ENCODE data around the gene PIK3IP1.

PIK3IP1 gene, protein sequence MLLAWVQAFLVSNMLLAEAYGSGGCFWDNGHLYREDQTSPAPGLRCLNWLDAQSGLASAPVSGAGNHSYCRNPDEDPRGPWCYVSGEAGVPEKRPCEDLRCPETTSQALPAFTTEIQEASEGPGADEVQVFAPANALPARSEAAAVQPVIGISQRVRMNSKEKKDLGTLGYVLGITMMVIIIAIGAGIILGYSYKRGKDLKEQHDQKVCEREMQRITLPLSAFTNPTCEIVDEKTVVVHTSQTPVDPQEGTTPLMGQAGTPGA

DNA sequence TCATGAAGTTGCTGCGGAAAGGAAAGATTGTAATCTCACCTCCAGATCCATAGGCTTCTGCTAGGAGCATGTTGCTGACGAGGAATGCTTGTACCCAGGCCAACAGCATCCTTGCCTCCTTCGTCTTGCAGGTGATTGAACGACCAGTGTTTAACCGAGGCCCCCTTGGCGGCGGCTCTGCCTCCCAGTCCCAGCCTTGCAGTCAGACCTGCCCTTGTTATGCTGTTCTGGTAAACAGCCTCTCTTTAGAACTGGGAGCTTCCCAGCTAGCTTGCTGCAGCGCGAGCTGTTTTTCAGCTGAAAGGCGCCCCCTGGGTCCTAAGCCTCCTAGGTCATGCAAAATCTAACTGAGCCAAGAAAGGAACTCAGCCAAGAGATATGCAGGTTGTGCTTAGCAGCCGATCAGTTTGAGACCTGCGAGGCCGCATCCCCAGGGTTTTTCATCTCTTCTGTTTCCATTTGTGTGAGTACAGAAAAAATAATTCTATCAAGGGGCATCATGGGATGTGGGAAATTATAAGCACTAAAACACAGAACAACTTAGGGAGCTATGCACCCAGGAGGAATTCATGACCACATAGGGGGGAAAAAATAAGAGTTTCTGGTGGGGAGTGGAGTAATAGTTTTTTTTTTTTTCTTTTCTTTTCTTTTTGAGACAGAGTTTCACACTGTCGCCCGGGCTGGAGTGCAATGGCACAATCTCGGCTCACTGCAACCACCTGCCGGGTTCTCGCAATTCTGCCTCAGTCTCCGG, at the start of gene PIK3IP1:
Gene PIK3IP1, minus strand, starts transcription at position 253 of the 754 bp plus-strand sequence. Its CDS starts 144 bp downstream, at position 109.
- Histone ChIP-seq H3K9ac (ENCODE audit: low read length) (peak within 1 kb of the TSS; percentile 39), H3K4me1 (ENCODE audit: control insufficient read depth, insufficient read depth, low read length) (peaks cover 4% of the 10 kb centered on the region; the same call in 1 of the 2 replicates), H3K9me3 (ENCODE audit: control insufficient read depth, insufficient read depth, low read depth, low read length) (no peaks in the 10 kb centered on the region), H3K36me3 (ENCODE audit: control insufficient read depth, insufficient read depth, low read length) (no peaks in the 10 kb centered on the region), H3K4me3 (ENCODE audit: low read depth, low read length) (peak within 1 kb of the TSS; percentile 63), H3K27me3 (ENCODE audit: control insufficient read depth, insufficient read depth, low read length) (peaks cover 24% of the 10 kb centered on the region), H3K27ac (ENCODE audit: low read depth, low read length) (no peak within 1 kb of the TSS)

- no peak overlapping the region for H3K27ac ChIP-seq (ENCODE audit: low read depth, low read length)
- peaks cover 41% of the 10 kb centered on the region for H3K4me1 ChIP-seq (ENCODE audit: control insufficient read depth, insufficient read depth, low read length)
- no peak overlapping the region for H3K9ac ChIP-seq (ENCODE audit: low read length)
- H3K27me3 ChIP-seq (ENCODE audit: control insufficient read depth, insufficient read depth, low read length): no peaks in the 10 kb centered on the region
- no peaks in the 10 kb centered on the region for H3K9me3 ChIP-seq (ENCODE audit: control insufficient read depth, insufficient read depth, low read depth, low read length)
- H3K4me3 ChIP-seq (ENCODE audit: low read depth, low read length): no peak overlapping the region
- peaks cover 65% of the 10 kb centered on the region for H3K36me3 ChIP-seq (ENCODE audit: control insufficient read depth, insufficient read depth, low read length)
Observed at GRCh38 chr22:31341386-31342088, 49.2 kb upstream of the PIK3IP1 start.

DNA sequence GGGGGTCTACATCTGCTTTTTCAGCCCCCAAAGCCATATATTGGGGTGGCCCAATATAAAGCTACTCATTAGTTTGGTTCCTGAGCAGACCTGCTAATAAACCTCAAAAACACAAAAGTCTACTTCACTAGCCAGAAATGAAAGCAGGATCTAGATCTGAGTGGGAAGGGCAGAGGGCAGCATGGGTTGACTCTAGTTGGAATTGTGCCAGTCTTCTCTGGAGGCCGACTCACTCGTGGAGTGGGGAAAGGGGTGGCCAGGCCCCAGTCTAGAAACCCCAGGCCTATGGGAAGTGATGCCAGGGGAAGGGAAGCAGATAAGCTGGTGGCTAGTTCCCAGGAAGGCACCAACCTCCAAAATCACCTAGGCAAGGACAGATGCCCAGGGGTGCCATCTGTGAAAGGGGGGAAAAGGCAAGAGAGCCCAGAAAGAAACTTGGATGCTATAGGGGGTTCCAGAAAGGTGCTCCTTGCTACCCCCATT, 48.5 kb upstream of the PIK3IP1 start:
- H3K4me3 ChIP-seq (ENCODE audit: low read depth, low read length): no peak overlapping the region
- H3K27me3 ChIP-seq (ENCODE audit: control insufficient read depth, insufficient read depth, low read length): no peaks in the 10 kb centered on the region
- no peaks in the 10 kb centered on the region for H3K9me3 ChIP-seq (ENCODE audit: control insufficient read depth, insufficient read depth, low read depth, low read length)
- peaks cover 70% of the 10 kb centered on the region for H3K36me3 ChIP-seq (ENCODE audit: control insufficient read depth, insufficient read depth, low read length)
- no peak overlapping the region for H3K27ac ChIP-seq (ENCODE audit: low read depth, low read length)
- H3K4me1 ChIP-seq (ENCODE audit: control insufficient read depth, insufficient read depth, low read length): peaks cover 41% of the 10 kb centered on the region
- H3K9ac ChIP-seq (ENCODE audit: low read length): no peak overlapping the region

DNA sequence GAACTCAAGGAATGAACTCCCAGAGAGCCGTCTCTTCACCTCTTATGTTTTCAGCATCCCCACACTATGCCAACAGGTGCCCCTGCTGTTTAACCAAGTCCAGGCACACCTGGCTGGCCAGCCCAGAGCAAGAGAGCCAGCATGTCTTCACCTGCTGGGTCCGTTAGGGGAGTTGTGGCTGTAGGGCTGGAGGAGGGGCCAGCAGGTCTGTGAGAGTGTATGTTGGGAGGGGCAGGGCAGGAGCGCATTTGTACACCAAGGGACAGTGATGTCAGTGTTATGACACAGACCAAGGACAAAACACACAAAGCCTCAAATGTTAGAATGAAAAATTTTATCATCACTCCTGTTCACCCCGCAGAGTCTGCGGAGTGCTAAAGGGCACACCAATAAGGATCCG, 48.1 kb upstream of the PIK3IP1 start:
- peaks cover 74% of the 10 kb centered on the region for H3K36me3 ChIP-seq (ENCODE audit: control insufficient read depth, insufficient read depth, low read length)

DNA sequence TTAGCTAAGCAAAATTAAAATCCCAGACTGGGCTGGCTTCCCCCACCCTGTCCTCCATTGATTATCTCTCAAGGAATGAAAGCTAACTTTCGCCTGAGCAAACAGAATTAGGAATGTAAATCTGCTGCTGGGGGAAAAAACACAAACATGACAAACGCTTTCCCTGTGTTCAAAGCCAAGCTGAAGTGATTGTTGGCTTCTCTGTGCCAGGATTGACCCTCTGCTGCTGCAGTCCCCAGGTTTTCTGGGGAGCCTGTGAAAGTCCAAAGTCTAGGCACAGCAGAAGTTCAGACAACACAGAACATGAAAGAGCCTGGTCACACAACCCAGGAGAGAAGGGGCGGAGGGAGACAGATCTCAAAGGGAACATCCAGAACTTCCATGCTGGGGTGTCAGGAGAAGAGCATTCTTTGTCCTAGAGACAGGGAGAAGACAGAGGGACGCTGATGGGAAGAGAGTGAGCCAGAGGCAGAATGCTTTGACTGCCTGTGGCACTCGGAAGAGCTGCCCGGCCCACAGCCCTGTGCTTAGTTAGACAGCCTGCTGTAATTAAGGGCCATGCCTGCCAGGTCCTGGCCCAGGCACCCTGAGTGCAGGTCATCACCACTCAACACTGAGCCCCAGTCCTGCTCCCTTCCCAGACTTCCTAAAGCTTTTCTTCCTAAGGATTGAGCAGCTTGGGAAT, 47.0 kb upstream of the PIK3IP1 start:
- Histone ChIP-seq H3K4me1 (ENCODE audit: control insufficient read depth, insufficient read depth, low read length) (peaks cover 32% of the 10 kb centered on the region), H3K4me3 (ENCODE audit: low read depth, low read length) (no peak overlapping the region), H3K27ac (ENCODE audit: low read depth, low read length) (no peak overlapping the region), H3K9me3 (ENCODE audit: control insufficient read depth, insufficient read depth, low read depth, low read length) (no peaks in the 10 kb centered on the region), H3K36me3 (ENCODE audit: control insufficient read depth, insufficient read depth, low read length) (peaks cover 81% of the 10 kb centered on the region), H3K9ac (ENCODE audit: low read length) (no peak overlapping the region), H3K27me3 (ENCODE audit: control insufficient read depth, insufficient read depth, low read length) (no peaks in the 10 kb centered on the region)

More for the DNA sequence above, 48.1 kb upstream of the PIK3IP1 start:
- H3K4me1 ChIP-seq (ENCODE audit: control insufficient read depth, insufficient read depth, low read length): peaks cover 41% of the 10 kb centered on the region
- H3K9ac ChIP-seq (ENCODE audit: low read length): no peak overlapping the region
- no peak overlapping the region for H3K27ac ChIP-seq (ENCODE audit: low read depth, low read length)
- no peaks in the 10 kb centered on the region for H3K9me3 ChIP-seq (ENCODE audit: control insufficient read depth, insufficient read depth, low read depth, low read length)
- no peak overlapping the region for H3K4me3 ChIP-seq (ENCODE audit: low read depth, low read length)
- no peaks in the 10 kb centered on the region for H3K27me3 ChIP-seq (ENCODE audit: control insufficient read depth, insufficient read depth, low read length)

GRCh38 chr22:31337178-31337577, 44.9 kb upstream of the PIK3IP1 start:
- Histone ChIP-seq H3K9ac (ENCODE audit: low read length) (no peak overlapping the region), H3K4me3 (ENCODE audit: low read depth, low read length) (no peak overlapping the region), H3K36me3 (ENCODE audit: control insufficient read depth, insufficient read depth, low read length) (peaks cover 92% of the 10 kb centered on the region), H3K27ac (ENCODE audit: low read depth, low read length) (no peak overlapping the region), H3K27me3 (ENCODE audit: control insufficient read depth, insufficient read depth, low read length) (no peaks in the 10 kb centered on the region), H3K9me3 (ENCODE audit: control insufficient read depth, insufficient read depth, low read depth, low read length) (no peaks in the 10 kb centered on the region), H3K4me1 (ENCODE audit: control insufficient read depth, insufficient read depth, low read length) (peaks cover 12% of the 10 kb centered on the region)

DNA sequence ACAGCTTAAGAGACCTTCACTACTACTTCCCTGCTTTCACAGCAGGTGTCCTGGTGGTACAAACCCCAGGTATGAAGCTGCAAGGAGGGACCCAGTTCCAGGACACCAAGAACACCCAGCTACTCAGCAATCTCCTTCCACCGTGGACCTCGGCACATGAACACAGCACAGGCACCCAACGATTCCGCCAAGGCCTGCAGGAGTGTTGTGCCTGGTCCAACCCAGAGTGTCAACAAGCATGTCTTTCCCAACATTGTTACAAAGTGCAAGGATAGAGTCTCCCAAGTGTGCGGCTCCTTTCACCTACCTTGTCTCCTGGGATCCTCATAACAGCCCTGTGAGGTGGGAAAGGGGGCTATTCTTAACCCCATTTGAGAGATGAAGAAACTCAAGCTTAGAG, 42.0 kb upstream of the PIK3IP1 start:
- H3K36me3 ChIP-seq (ENCODE audit: control insufficient read depth, insufficient read depth, low read length): peaks cover 88% of the 10 kb centered on the region
- no peaks in the 10 kb centered on the region for H3K27me3 ChIP-seq (ENCODE audit: control insufficient read depth, insufficient read depth, low read length)
- H3K9me3 ChIP-seq (ENCODE audit: control insufficient read depth, insufficient read depth, low read depth, low read length): no peaks in the 10 kb centered on the region
- no peaks in the 10 kb centered on the region for H3K4me1 ChIP-seq (ENCODE audit: control insufficient read depth, insufficient read depth, low read length)
- H3K9ac ChIP-seq (ENCODE audit: low read length): no peak overlapping the region
- no peak overlapping the region for H3K27ac ChIP-seq (ENCODE audit: low read depth, low read length)
- no peak overlapping the region for H3K4me3 ChIP-seq (ENCODE audit: low read depth, low read length)

GRCh38 chr22:31333641-31334040, 41.4 kb upstream of the PIK3IP1 start:
- Histone ChIP-seq H3K9ac (ENCODE audit: low read length) (no peak overlapping the region), H3K36me3 (ENCODE audit: control insufficient read depth, insufficient read depth, low read length) (peaks cover 90% of the 10 kb centered on the region)

GRCh38 chr22:31332886-31333285, 40.6 kb upstream of the PIK3IP1 start:
- Histone ChIP-seq H3K9ac (ENCODE audit: low read length) (no peak overlapping the region), H3K4me3 (ENCODE audit: low read depth, low read length) (no peak overlapping the region)

More at GRCh38 chr22:31333641-31334040, 41.4 kb upstream of the PIK3IP1 start:
- Histone ChIP-seq H3K27me3 (ENCODE audit: control insufficient read depth, insufficient read depth, low read length) (no peaks in the 10 kb centered on the region), H3K9me3 (ENCODE audit: control insufficient read depth, insufficient read depth, low read depth, low read length) (no peaks in the 10 kb centered on the region), H3K4me1 (ENCODE audit: control insufficient read depth, insufficient read depth, low read length) (peaks cover 5% of the 10 kb centered on the region; the same call in 1 of the 2 replicates), H3K4me3 (ENCODE audit: low read depth, low read length) (no peak overlapping the region), H3K27ac (ENCODE audit: low read depth, low read length) (no peak overlapping the region)

DNA sequence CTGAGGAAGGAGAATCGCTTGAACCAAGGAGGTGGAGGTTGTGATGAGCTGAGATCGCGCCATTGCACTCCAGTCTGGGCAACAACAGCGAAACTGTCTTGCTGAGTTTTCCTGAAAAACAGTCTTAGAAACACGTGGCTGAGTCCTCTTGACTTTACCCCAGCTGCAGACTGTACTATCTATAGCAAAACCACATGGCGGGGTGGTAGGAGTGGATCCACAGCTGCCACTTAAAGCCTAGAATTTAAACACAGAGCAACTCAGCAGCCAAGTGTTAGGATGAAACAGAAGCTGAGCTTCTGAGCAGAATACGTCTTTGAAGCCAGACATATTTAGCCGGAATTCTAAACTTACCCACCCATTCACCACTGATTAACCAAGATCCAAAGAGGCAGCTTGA, 39.7 kb upstream of the PIK3IP1 start:
- Histone ChIP-seq H3K9me3 (ENCODE audit: control insufficient read depth, insufficient read depth, low read depth, low read length) (no peaks in the 10 kb centered on the region), H3K4me1 (ENCODE audit: control insufficient read depth, insufficient read depth, low read length) (peaks cover 6% of the 10 kb centered on the region; the same call in 1 of the 2 replicates), H3K4me3 (ENCODE audit: low read depth, low read length) (no peak overlapping the region), H3K27me3 (ENCODE audit: control insufficient read depth, insufficient read depth, low read length) (no peaks in the 10 kb centered on the region), H3K36me3 (ENCODE audit: control insufficient read depth, insufficient read depth, low read length) (peaks cover 89% of the 10 kb centered on the region), H3K9ac (ENCODE audit: low read length) (no peak overlapping the region), H3K27ac (ENCODE audit: low read depth, low read length) (no peak overlapping the region)

More at GRCh38 chr22:31332886-31333285, 40.6 kb upstream of the PIK3IP1 start:
- H3K4me1 ChIP-seq (ENCODE audit: control insufficient read depth, insufficient read depth, low read length): peaks cover 6% of the 10 kb centered on the region; the same call in 1 of the 2 replicates
- H3K27me3 ChIP-seq (ENCODE audit: control insufficient read depth, insufficient read depth, low read length): no peaks in the 10 kb centered on the region
- H3K36me3 ChIP-seq (ENCODE audit: control insufficient read depth, insufficient read depth, low read length): peaks cover 89% of the 10 kb centered on the region
- H3K27ac ChIP-seq (ENCODE audit: low read depth, low read length): no peak overlapping the region
- H3K9me3 ChIP-seq (ENCODE audit: control insufficient read depth, insufficient read depth, low read depth, low read length): no peaks in the 10 kb centered on the region

All from HUES6 (cell line).